Measurements from ENCODE around the gene TRIAP1. TPM values are rescaled to one million over a fixed set of nuclear protein-coding genes. Genes with fewer than 3 reads are reported as not detected.

TRIAP1 gene
- total RNA-seq, 1 donor from 2014 or later: 21.1 TPM

- Histone ChIP-seq H3K36me3 (no peaks in the 10 kb centered on the region), H3K4me3 (no peak overlapping the region), H3K27ac (no peak overlapping the region), H3K4me1 (no peaks in the 10 kb centered on the region), H3K9me3 (no peaks in the 10 kb centered on the region), H3K27me3 (no peaks in the 10 kb centered on the region)
- intact Hi-C loops (cut with DNase I): no loop called here
- DNase-seq (no peak), ATAC-seq (no peak)
- no peak for TF ChIP-seq CTCF (IDR thresholded peaks at IDR 0.05)
Observed at GRCh38 chr12:120417917-120418580, 28.1 kb downstream of the TRIAP1 start.

GRCh38 chr12:120416490-120417216, 29.5 kb downstream of the TRIAP1 start:
- no peak for TF ChIP-seq CTCF (IDR thresholded peaks at IDR 0.05)
- Histone ChIP-seq H3K36me3 (no peaks in the 10 kb centered on the region), H3K27me3 (no peaks in the 10 kb centered on the region), H3K9me3 (no peaks in the 10 kb centered on the region), H3K4me1 (no peaks in the 10 kb centered on the region), H3K27ac (no peak overlapping the region), H3K4me3 (no peak overlapping the region)
- intact Hi-C loops (cut with DNase I): no loop called here
- ATAC-seq (no peak), DNase-seq (no peak)

GRCh38 chr12:120413901-120414695, 32.1 kb downstream of the TRIAP1 start:
- H3K4me3 ChIP-seq: no peak overlapping the region
- peak; percentile 59 for ATAC-seq
- intact Hi-C loops (cut with DNase I): no loop called here
- no peak for DNase-seq
- no peak for TF ChIP-seq CTCF (IDR thresholded peaks at IDR 0.05)
- H3K4me1 ChIP-seq: no peaks in the 10 kb centered on the region
- no peaks in the 10 kb centered on the region for H3K27me3 ChIP-seq
- no peak overlapping the region for H3K27ac ChIP-seq
- H3K36me3 ChIP-seq: no peaks in the 10 kb centered on the region
- no peaks in the 10 kb centered on the region for H3K9me3 ChIP-seq

GRCh38 chr12:120412421-120412820, 33.8 kb downstream of the TRIAP1 start:
- intact Hi-C loops (cut with DNase I): no loop called here
- no peak for DNase-seq
- Histone ChIP-seq H3K27me3 (no peaks in the 10 kb centered on the region), H3K9me3 (no peaks in the 10 kb centered on the region), H3K4me3 (no peak overlapping the region), H3K36me3 (no peaks in the 10 kb centered on the region), H3K27ac (no peak overlapping the region), H3K4me1 (no peaks in the 10 kb centered on the region)
- ATAC-seq: no peak
- no peak for TF ChIP-seq CTCF (IDR thresholded peaks at IDR 0.05)

GRCh38 chr12:120408771-120409170, 37.4 kb downstream of the TRIAP1 start:
- Histone ChIP-seq H3K27ac (no peak overlapping the region), H3K4me1 (no peaks in the 10 kb centered on the region), H3K9me3 (no peaks in the 10 kb centered on the region), H3K27me3 (no peaks in the 10 kb centered on the region), H3K36me3 (no peaks in the 10 kb centered on the region), H3K4me3 (no peak overlapping the region)
- intact Hi-C loops (cut with DNase I): no loop called here
- ATAC-seq: no peak
- TF ChIP-seq CTCF (IDR thresholded peaks at IDR 0.05): no peak
- no peak for DNase-seq

All from upper lobe of right lung (tissue), 1 donor.